Astrocyte of the cerebellum (primary cell): Measurements from ENCODE around the gene IGSF21.

Experiments
- DNase-seq: peaks from one replicate; pipeline ENCODE4 v3.0.0-alpha.2; 2011; ENCODE audit warnings: low read depth
- H3K4me3 ChIP-seq: 2 replicates; pipeline ENCODE4 v1.5.1; 2011; ENCODE audit warnings: mild to moderate bottlenecking, low read depth, low read length, moderate library complexity
- in situ Hi-C: cut with HindIII; loops from 2 replicates; pipeline ENCODE4 v1.10.0; 2017; ENCODE audit warnings: low sequenced_read_pairs
- TF ChIP-seq, protein P1 (sequence below): IDR thresholded peaks from 2 replicates; pipeline ENCODE4 v1.5.1; 2012; ENCODE audit warnings: low read length, low read depth, moderate library complexity, mild to moderate bottlenecking; ENCODE audit errors: missing control alignments

IGSF21 gene

DNA sequence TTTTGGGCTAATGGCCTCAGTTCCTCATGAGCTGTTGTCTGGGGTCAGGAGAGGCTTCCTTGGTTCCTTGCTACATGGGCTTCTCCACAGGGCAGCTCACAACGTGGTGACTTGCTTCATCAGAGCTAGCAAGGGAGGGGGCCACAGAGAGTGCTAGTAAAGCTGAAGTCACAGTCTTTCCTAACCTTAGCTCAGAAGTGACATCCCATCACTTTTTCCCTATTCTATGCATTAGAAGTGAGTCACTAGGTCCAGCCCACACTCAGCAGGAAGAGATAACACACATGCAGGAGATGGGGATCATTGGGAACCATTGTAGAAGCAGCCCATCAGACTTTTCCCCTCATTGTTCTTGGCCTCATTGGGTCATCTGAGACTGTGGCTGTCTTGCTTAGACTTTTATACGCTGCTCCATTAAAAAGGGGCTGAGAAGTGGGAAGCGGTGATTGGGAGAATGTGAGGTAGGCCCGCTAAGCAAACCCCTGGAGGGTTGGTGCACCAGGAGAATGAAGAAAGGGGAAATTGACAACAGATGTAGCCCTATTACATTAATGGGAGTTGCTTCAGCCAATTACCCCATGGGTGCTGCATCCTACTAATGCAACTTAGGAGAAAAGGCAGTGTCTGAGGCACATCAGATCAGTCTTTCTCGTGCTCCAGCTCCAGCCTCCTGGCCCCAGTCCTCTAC lies 22.1 kb upstream of the IGSF21 start:
- no peak overlapping the region for H3K4me3 ChIP-seq
- in situ Hi-C loops: no loop called here
- DNase-seq: no peak
- TF ChIP-seq, protein P1, sequence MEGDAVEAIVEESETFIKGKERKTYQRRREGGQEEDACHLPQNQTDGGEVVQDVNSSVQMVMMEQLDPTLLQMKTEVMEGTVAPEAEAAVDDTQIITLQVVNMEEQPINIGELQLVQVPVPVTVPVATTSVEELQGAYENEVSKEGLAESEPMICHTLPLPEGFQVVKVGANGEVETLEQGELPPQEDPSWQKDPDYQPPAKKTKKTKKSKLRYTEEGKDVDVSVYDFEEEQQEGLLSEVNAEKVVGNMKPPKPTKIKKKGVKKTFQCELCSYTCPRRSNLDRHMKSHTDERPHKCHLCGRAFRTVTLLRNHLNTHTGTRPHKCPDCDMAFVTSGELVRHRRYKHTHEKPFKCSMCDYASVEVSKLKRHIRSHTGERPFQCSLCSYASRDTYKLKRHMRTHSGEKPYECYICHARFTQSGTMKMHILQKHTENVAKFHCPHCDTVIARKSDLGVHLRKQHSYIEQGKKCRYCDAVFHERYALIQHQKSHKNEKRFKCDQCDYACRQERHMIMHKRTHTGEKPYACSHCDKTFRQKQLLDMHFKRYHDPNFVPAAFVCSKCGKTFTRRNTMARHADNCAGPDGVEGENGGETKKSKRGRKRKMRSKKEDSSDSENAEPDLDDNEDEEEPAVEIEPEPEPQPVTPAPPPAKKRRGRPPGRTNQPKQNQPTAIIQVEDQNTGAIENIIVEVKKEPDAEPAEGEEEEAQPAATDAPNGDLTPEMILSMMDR: no peak

DNA sequence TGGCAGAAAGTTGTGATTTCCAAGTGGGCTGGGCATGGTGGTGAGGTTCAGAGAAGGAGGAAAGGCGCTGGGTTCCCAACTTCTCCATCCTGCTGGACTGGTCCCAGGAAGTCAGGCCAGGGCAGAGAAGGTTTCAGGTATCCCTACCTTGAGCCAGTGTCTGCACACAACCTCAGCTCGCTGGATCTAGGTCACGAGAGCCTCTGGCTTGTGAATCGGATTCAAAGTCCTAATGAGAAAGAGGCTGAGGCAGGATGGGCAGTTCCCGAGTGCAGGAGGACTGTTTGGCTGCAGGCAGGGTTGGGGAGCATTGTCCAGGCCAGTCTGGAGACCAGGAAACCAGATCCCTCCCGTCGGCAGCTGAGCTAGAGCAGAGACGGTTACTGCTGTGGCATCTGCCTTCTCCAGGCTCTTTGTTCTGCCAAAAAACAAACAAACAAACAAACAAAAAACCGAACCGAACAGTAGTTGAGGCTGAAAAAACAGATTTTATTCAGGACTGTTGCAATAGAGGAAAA lies 19.5 kb upstream of the IGSF21 start:
- H3K4me3 ChIP-seq: no peak overlapping the region
- DNase-seq: no peak
- TF ChIP-seq, protein P1: no peak
- in situ Hi-C loops: no loop called here

DNA sequence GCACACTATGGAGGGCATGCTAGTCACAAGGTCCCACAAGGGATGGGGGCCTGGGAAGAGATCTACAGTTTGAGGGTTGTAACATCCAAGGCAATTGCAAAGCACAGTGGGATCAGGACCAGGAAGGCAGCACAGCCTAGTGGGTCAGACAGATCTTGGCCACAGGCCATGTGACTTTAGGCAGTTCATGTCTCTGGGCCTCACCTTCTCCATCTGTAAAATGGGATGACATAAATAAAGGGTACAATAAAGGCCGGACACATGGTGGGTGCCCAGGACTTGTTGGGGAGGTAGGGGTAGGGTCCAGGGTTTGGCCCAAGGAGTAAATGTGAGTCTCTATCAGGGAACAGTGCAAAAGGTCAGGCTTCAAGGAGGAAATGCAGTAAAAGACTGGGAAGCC lies 18.1 kb upstream of the IGSF21 start:
- TF ChIP-seq, protein P1: no peak
- in situ Hi-C loops: no loop called here
- no peak overlapping the region for H3K4me3 ChIP-seq
- no peak for DNase-seq

DNA sequence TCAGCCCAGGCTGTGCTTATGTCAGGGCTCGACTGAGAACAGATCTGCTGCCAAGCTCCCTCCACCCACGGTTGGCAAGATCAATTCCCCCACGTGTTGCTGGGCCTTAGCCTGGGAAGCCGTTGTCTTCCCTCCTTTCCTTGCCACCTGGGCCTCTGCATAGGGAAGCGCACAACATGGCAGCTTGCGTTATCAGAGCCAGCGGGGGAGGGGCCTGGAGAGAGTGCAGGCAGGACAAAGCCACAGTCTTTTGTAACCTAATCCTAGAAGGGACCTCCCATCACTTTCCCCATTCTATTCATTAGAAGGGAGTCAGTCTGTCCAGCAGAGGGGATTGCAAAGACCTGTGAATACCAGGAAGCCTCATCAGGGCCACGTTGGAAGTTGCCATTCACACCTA lies 17.0 kb upstream of the IGSF21 start:
- DNase-seq: no peak
- TF ChIP-seq, protein P1: no peak
- in situ Hi-C loops: no loop called here
- no peak overlapping the region for H3K4me3 ChIP-seq

DNA sequence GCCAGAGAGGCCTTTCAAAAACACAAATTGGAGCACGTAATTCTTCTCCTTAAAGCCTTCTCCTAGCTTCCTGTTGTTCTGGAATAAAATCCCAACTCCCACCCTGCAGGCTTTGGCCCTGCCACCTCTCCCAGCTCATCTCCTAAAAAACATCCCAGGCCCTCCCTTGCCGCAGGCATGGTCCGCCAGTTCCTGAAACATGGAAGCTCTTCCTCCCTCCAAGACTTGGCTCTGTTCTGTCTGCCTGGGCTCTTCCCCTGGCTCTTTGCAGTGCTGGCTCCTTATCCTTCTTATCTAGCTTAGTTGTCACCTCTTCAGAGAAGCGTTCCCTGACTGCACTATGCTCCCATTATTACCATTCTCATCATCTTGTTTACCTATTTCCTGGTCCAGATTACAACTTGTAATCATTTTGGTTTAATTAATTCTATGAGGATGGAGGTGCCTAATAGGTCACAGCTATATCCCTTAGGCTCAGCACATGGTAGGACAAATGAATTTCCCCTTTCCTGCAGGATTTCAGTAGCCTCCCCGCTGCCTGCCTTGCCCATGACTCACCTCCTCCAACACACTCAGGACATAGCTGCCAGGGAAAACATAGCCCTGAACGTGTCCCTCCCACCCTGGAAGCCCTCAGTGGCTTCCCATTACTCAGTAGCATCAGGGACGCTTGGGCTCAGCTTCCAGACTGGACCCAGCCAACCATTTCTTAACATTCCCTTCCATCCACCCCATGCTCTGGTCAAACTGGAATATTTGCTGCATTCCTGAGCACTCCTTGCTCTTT lies 15.7 kb upstream of the IGSF21 start:
- in situ Hi-C loops: no loop called here
- peak; percentile 31 for DNase-seq
- H3K4me3 ChIP-seq: no peak overlapping the region
- TF ChIP-seq, protein P1: no peak

DNA sequence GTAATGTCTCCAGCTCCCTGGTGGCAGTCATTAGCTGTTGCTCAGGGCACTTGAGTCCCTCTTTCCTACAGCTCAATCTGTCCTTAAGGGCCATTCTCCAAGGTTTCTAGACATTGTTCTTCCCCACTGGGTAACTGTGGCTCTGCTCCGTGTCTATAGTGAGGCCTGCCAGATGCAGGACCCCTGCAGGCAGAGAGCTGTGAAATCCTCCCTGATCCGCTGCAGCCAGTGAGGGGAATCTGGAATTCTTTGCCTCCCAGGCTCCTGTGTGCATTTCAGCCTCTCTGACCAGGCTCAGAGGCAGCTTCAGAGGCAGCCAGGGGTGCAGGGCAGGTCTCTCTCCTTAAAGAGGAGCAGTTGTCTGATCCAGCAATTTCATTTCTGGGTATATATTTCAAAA lies 14.4 kb upstream of the IGSF21 start:
- no peak for DNase-seq
- TF ChIP-seq, protein P1: no peak
- H3K4me3 ChIP-seq: no peak overlapping the region
- in situ Hi-C loops: no loop called here
